ENCODE measurements around the gene MICU1. TPM values are rescaled to one million over a fixed set of nuclear protein-coding genes. Genes with fewer than 3 reads are reported as not detected.

The MICU1 gene
- total and polyA plus RNA-seq, 10 of the 15 experiments (the other 5 are each of a cell fraction or from before 2014, with no cell fraction given): 18.2 to 36.4 (median 22.2) TPM

DNA sequence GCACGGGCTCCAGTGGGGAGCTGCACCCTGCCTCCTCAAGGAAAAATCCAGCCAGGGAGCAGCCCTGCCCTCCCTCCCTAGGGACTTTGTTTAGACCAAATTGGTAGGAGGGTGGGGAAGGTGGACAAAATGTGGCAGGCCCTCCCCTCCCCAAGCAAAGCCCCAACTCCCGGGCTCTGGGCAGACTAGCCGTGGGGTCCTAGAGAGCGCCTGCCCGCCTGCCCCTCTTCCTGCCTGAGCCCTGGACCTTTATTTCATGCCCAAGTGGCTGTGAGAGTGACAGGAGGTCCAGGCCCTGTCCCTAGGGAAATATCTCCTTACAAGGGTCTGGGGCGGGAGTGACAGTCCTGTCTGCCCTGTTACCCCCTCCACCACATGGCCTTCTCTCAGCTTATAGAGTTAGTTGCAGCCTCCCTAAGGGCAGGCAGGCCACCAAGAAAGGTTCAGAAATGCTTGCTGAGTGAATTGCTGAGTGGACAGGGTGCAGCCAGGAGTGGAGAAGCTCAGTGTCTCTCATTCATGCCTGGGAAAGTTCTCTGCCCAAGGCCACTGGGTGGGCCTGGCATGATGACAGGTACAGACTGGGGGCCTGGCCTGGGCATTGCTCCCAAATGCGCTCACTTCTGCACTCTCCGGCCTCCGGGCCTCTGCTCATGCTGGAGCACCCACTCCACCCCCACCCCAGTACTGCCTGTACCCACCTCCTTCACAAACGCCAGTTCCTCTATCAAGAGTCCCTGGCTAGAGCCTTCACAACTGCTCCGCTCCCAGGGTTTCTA lies 296.4 kb downstream of the MICU1 start:
- Histone ChIP-seq H3K36me3 (ENCODE audit: control insufficient read depth in 2 of 2, insufficient read depth in 2 of 2, low read length in 1 of 2) (peaks cover 3 to 5% of the 10 kb centered on the region in 2 experiments; a peak in 2 of 4 replicates), H3K4me3 (no peak overlapping the region), H3K4me2 (ENCODE audit: control insufficient read depth, insufficient read depth) (no peak overlapping the region), H3K79me2 (ENCODE audit: control insufficient read depth, insufficient read depth, low read length) (no peaks in the 10 kb centered on the region; the same call in 1 of the 2 replicates), H4K20me1 (ENCODE audit: control insufficient read depth, insufficient read depth) (no peaks in the 10 kb centered on the region), H3K4me1 (ENCODE audit: control insufficient read depth, insufficient read depth, low read length) (peaks cover 53% of the 10 kb centered on the region), H3K9me3 (replicated peaks; ENCODE audit: control insufficient read depth, insufficient read depth, low read length) (no peaks in the 10 kb centered on the region), H3K9ac (ENCODE audit: control insufficient read depth, insufficient read depth, low read length) (no peak overlapping the region; the same call in 1 of the 2 replicates), H3K27me3 (replicated peaks in 1 of 2; ENCODE audit: control insufficient read depth in 2 of 2, insufficient read depth in 2 of 2, low read length in 1 of 2) (no peaks in the 10 kb centered on the region), H2AFZ (ENCODE audit: control insufficient read depth, low read depth, low read length) (no peak overlapping the region), H3K27ac (ENCODE audit: control insufficient read depth, insufficient read depth) (no peak overlapping the region)
- ATAC-seq (no peak), FAIRE-seq (no peak), DNase-seq (ENCODE audit: low read depth, low spot score) (no peak)
- no TSS peak for BruUV-seq (replicated peaks)
- WGBS (ENCODE audit: insufficient coverage, insufficient replicate concordance, low lambda C conversion rate, missing lambda C conversion rate): 92% methylated on average over 11 of the region's 11 CpGs
- intact Hi-C loops (cut with micrococcal nuclease; ENCODE audit: unreplicated experiment) (no loop called here), in situ Hi-C loops (cut with MboI) (loop anchor here (10.0 kb wide), 1 partner anchor 435 kb away; no protein-coding TSS in a partner anchor)
- RAD21 ChIA-PET (ENCODE audit: unreplicated experiment): interaction anchor here (0.6 to 11.6 kb wide), 10 partner anchors 8 to 281 kb away, joined by 3 to 170 read pairs (median 3); partner anchors contain the start of gene DDIT4
- CTCF ChIA-PET: interaction anchor here (0.5 to 16.6 kb wide), 8 partner anchors 9 to 281 kb away, joined by 3 to 275 read pairs (median 4); partner anchors contain the start of gene DDIT4
- TF ChIP-seq MYB (IDR thresholded peaks at IDR 0.05; ENCODE audit: borderline replicate concordance, low read depth, low read length): no peak
- TF ChIP-seq, protein P1, sequence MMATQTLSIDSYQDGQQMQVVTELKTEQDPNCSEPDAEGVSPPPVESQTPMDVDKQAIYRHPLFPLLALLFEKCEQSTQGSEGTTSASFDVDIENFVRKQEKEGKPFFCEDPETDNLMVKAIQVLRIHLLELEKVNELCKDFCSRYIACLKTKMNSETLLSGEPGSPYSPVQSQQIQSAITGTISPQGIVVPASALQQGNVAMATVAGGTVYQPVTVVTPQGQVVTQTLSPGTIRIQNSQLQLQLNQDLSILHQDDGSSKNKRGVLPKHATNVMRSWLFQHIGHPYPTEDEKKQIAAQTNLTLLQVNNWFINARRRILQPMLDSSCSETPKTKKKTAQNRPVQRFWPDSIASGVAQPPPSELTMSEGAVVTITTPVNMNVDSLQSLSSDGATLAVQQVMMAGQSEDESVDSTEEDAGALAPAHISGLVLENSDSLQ (IDR thresholded peaks at IDR 0.05): peak; percentile 74
- TF ChIP-seq PBX3 (IDR thresholded peaks at IDR 0.05; ENCODE audit: insufficient replicate concordance, low read depth, low read length): peak; percentile 21
- TF ChIP-seq MEF2B (IDR thresholded peaks at IDR 0.05; ENCODE audit: partially characterized antibody, poor library complexity, severe bottlenecking): peak; percentile 61
- POLR2A ChIA-PET: interaction anchor here (0.7 to 8.0 kb wide), 11 partner anchors 8 to 214 kb away, joined by 3 to 93 read pairs (median 4); partner anchors contain the start of gene DDIT4
- SMC1A ChIA-PET (ENCODE audit: uncharacterized antibody, unreplicated experiment): interaction anchor here (0.5 to 2.1 kb wide), 10 partner anchors 9 to 280 kb away, joined by 3 to 12 read pairs (median 5); no protein-coding TSS in a partner anchor

Measured in GM12878 (cell line).